GM19463 (cell line): Measurements from ENCODE around the gene PCDHGA9.
"Not testable (repeated sequence)": the region's sequence is repeated elsewhere in the genome, so short reads cannot be mapped to it uniquely, and the experiment has no call there.

Experiments
- ATAC-seq: cut with Tn5 transposase; IDR thresholded peaks from one replicate; pipeline ENCODE4 v1.9.1; 2021; ENCODE audit warnings: mild to moderate bottlenecking, moderate library complexity; ENCODE audit not compliant: unreplicated experiment

The PCDHGA9 gene

GRCh38 chr5:141383345-141383744, 19.2 kb upstream of the PCDHGA9 start:
- no peak for ATAC-seq

GRCh38 chr5:141384471-141385267, 17.9 kb upstream of the PCDHGA9 start:
- no peak for ATAC-seq

- ATAC-seq = peak; percentile 56
These were observed 14.8 kb upstream of the PCDHGA9 start, which contains the start of gene PCDHGB4 for GRCh38 chr5:141387557-141388311. PCDHGB4 (plus strand) TSS chr5:141387698; CDS start chr5:141387885, 187 bp downstream.

GRCh38 chr5:141388661-141389060, 13.9 kb upstream of the PCDHGA9 start:
- no peak for ATAC-seq

- no peak for ATAC-seq
These were observed 13.2 kb upstream of the PCDHGA9 start for GRCh38 chr5:141389153-141390042.

GRCh38 chr5:141392429-141393198, 10.0 kb upstream of the PCDHGA9 start, which contains the start of gene PCDHGA8:
PCDHGA8 (plus strand) TSS chr5:141392633; CDS start chr5:141392814, 181 bp downstream.
- no peak for ATAC-seq

- ATAC-seq = no peak
These were observed 9.3 kb upstream of the PCDHGA9 start for GRCh38 chr5:141393267-141393666.

GRCh38 chr5:141394401-141395187, 8.0 kb upstream of the PCDHGA9 start:
- not testable (repeated sequence) for ATAC-seq

- ATAC-seq = peak; percentile 99
These were observed 4.6 kb upstream of the PCDHGA9 start, which contains the start of gene PCDHGB5 for GRCh38 chr5:141397756-141398551. PCDHGB5 (plus strand) TSS chr5:141397947; CDS start chr5:141398128, 181 bp downstream.

GRCh38 chr5:141398608-141399007, 4.0 kb upstream of the PCDHGA9 start:
- no peak for ATAC-seq

- no peak for ATAC-seq
These were observed 2.9 kb upstream of the PCDHGA9 start for GRCh38 chr5:141399555-141400258.

- ATAC-seq = no peak
These were observed 809 bp downstream of the PCDHGA9 start for GRCh38 chr5:141403387-141403786.

- peak; percentile 85 for ATAC-seq
These were observed 5.4 kb downstream of the PCDHGA9 start, which contains the start of gene PCDHGB6 for GRCh38 chr5:141407790-141408505. PCDHGB6 (plus strand) TSS chr5:141408021; CDS start chr5:141408203, 182 bp downstream.

GRCh38 chr5:141409598-141410306, 7.2 kb downstream of the PCDHGA9 start:
- ATAC-seq = no peak

- no peak for ATAC-seq
These were observed 9.0 kb downstream of the PCDHGA9 start for GRCh38 chr5:141411575-141411974.

- peak; percentile 71 for ATAC-seq
These were observed 10.4 kb downstream of the PCDHGA9 start, which contains the start of gene PCDHGA10 for GRCh38 chr5:141412854-141413539. PCDHGA10 (plus strand) TSS chr5:141412987; CDS start chr5:141413176, 189 bp downstream.
